SJCRH30 (cell line): Measurements from ENCODE around the gene ABLIM2. TPM values are rescaled to one million over a fixed set of nuclear protein-coding genes. Genes with fewer than 3 reads are reported as not detected.
A peak's percentile ranks its signal among the peaks of the same experiment; 100 is the strongest.

Experiments used
- DNase-seq, 2 experiments: peaks; one replicate each; pipeline ENCODE4 v3.0.0-alpha.2; 2015 to 2020
- H3K27ac ChIP-seq: fragments of 250-450 bp; sonication (Bioruptor Pico); 2 replicates; pipeline ENCODE4 v1.5.1; 2020; ENCODE audit warnings: mild to moderate bottlenecking, moderate library complexity
- H3K27me3 ChIP-seq: fragments of 250-450 bp; sonication (Bioruptor Pico); 2 replicates; pipeline ENCODE4 v1.5.1; 2020; ENCODE audit warnings: mild to moderate bottlenecking, moderate library complexity
- H3K36me3 ChIP-seq: fragments of 250-450 bp; sonication (Bioruptor Pico); 2 replicates; pipeline ENCODE4 v1.5.1; 2020; ENCODE audit warnings: mild to moderate bottlenecking, moderate library complexity
- H3K4me1 ChIP-seq: fragments of 250-450 bp; sonication (Bioruptor Pico); 2 replicates; pipeline ENCODE4 v1.5.1; 2020; ENCODE audit warnings: mild to moderate bottlenecking, moderate library complexity
- H3K4me3 ChIP-seq: fragments of 250-450 bp; sonication (Bioruptor Pico); 2 replicates; pipeline ENCODE4 v1.5.1; 2020; ENCODE audit warnings: mild to moderate bottlenecking, moderate library complexity
- H3K9me3 ChIP-seq: fragments of 250-450 bp; sonication (Bioruptor Pico); replicated peaks from 2 replicates; pipeline ENCODE4 v1.5.1; 2020; ENCODE audit warnings: mild to moderate bottlenecking, moderate library complexity
- total RNA-seq: library from RNA; depleted of rRNA; stranded (reverse); fragments of >200 nt; shearing (Covaris generic); gene quantifications from 2 replicates; pipeline ENCODE4 v1.2.3, GENCODE V29; 2014; rRNA removed

Gene ABLIM2
- total RNA-seq, result 0.12 and 0.20 TPM in 2 replicates

DNA sequence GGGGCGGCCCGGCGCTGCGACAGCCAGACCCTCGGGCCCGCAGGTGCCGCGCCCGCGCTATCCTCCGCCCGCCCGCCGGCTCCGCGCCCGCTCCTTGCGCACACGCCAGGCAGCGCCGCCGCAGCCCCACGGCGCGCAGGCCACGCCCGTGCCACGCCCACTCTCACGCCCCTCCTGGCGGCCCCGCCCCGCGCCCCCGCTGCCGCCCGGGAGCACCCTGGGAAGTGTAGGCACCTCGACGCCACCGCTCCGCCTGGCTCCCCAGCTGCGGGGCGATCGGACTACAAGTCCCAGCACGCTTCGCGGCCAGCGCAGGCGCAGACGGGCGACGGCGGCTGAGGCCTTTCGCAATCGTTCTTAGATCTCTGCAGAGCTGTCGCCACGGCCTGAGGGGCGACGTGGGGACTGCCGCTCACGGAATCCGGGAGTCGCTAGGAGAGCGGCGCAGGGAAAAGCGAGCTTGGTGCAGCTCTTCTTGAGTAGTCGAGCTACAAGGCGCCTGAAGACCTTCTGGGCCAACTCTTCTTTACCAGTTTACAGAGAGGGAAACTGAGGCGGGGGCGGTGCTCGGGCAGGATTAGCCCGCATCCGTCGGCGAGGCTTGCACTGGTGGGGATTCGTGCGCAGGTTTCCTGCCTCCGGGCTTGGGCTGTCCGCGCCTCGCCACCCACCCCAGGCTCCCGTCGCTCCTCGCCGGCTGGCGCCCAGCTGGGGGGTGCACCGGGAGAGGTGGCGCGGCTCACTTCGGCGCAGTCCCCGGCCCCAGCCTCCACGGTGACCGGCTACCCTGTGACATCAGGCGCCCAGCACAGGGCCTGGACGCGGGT, at the start of gene ABLIM2:
Gene ABLIM2, minus strand, starts transcription at position 104 of the 827 bp plus-strand sequence. CDS start 124 bp downstream, outside the sequence.
- no peaks in the 10 kb centered on the region for H3K9me3 ChIP-seq
- no peak within 1 kb of the TSS for H3K27ac ChIP-seq
- peak within 1 kb of the TSS; percentile 57 for H3K4me3 ChIP-seq
- H3K27me3 ChIP-seq, result peaks cover 18% of the 10 kb centered on the region
- peak; percentile 98 to 99 for DNase-seq
- H3K36me3 ChIP-seq, result no peaks in the 10 kb centered on the region
- H3K4me1 ChIP-seq, result peaks cover 9% of the 10 kb centered on the region

DNA sequence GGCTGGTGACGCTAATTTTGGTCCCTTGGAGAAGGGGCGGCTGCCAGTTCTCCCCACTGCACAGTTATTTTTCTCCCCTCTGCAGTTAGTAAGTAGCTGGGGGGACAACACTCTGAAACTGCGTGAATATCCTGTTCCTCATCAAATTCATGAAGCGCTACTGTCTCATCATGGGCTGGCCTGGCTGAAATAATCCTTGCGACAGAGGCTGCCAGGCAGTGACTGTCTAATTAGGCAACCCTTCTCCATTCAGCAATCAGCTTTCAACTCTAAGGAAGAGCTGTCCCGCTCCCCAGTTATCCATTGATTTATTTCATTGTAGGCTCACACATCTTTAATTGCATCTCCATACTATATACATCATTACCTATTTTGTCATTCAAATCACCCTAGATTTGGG, 48.7 kb upstream of the ABLIM2 start:
- no peaks in the 10 kb centered on the region for H3K27me3 ChIP-seq

DNA sequence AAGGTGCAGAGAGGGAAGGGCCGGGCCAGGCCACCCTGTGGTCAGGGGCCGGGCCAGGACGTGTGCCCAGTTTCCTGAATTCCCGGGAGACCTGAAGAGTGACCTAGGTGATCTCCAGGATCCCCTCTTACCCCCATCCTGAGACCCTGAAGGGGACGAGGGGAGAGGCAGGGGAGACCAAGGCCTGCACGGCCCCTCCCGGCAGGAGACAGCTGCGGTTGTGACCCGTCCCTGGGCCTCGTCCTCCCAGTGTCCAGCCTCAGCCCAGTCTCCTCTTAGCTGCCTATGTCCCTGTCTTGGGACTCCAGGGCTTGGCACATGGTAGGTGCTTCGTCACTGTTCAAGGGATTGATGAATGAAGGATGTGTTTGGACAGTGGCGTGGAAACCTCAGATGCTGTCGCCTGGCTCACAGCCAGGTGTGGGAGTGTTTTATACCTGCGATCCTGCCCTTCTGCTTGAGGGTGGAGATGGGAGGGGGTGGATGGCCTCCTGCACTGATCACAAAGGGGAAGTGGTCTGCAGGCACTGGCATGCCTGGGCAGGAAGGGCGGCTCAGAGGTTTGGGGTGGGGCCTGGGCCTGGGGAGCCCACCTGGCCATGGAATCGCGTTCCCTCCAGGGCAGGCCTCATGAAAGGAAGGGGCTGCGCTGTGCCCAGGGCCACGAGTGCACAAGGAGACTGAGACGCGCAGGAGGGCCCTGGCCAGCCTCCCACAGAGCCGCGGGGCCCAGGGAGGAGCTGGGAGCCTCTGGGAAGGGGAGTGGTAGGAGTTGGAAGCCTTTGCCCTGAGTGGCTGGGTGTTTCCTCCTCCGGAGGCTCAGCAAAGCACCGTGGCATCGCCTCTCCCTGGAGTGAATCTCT, 47.4 kb upstream of the ABLIM2 start:
- Histone ChIP-seq H3K4me1 (peaks cover 7% of the 10 kb centered on the region), H3K9me3 (no peaks in the 10 kb centered on the region), H3K4me3 (no peak overlapping the region), H3K27ac (no peak overlapping the region), H3K36me3 (no peaks in the 10 kb centered on the region), H3K27me3 (no peaks in the 10 kb centered on the region)
- no peak for DNase-seq

More for the DNA sequence above, 48.7 kb upstream of the ABLIM2 start:
- H3K9me3 ChIP-seq, result no peaks in the 10 kb centered on the region
- no peak overlapping the region for H3K27ac ChIP-seq
- DNase-seq, result no peak
- H3K4me3 ChIP-seq, result no peak overlapping the region
- no peaks in the 10 kb centered on the region for H3K4me1 ChIP-seq
- H3K36me3 ChIP-seq, result no peaks in the 10 kb centered on the region

DNA sequence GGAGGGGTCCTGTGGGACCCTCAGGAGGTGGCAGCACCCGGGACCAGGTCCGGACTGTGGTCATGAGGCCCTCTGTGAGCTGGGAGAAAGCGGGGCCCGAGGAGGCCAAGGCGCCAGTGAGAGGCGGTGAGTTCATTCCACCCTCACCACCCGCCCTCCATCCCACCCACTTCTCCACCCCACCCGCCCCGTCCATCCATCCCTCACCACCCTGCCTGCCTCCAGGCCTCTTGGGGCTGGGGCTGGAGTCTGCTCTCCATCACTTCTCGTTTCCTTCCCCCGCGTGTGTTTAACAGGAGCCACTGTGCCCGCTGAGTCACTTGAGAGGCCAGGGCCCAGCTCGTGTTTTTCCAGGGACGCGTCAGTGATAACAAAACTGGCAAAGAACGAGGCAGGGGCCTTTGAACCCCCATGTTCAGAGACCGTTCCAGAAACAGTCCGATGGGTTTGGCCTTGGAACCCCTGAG, 46.7 kb upstream of the ABLIM2 start:
- no peak for DNase-seq
- Histone ChIP-seq H3K4me1 (peaks cover 10% of the 10 kb centered on the region), H3K9me3 (no peaks in the 10 kb centered on the region), H3K4me3 (no peak overlapping the region), H3K27me3 (no peaks in the 10 kb centered on the region), H3K27ac (no peak overlapping the region), H3K36me3 (no peaks in the 10 kb centered on the region)

DNA sequence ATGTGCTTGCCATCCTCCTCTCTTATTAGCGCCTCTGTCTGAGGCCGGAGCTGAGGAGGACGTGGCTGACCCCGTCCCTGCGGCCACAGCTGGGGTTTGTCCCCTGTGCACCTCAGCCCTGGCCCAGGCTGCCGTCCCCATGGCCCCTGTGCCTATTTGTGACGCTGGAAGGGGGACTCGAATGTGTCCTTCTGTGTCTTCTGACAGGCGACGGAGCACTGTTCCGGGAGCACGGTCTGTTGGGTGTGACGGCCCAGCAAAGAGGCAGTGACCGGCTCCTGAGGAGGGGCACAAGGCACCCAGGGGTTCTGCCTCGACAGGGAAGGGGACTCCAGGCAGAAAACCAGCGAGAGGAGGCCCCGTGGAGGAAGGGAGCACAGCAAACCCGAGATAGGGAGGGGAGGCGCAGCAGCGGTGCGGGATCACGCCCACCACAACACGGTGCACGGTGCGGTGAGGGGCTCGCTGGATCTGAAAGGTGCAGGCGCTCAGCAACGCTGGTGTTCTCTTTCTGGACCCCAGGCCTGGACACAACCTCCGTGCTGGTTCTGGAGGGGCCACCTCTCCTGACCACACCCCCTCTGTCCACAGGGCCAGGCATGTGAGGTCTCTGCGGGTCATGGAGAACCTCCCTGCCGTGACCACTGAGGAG, 46.1 kb upstream of the ABLIM2 start:
- H3K27me3 ChIP-seq, result no peaks in the 10 kb centered on the region
- H3K27ac ChIP-seq, result no peak overlapping the region
- H3K9me3 ChIP-seq, result no peaks in the 10 kb centered on the region
- no peaks in the 10 kb centered on the region for H3K36me3 ChIP-seq
- peaks cover 10% of the 10 kb centered on the region for H3K4me1 ChIP-seq
- H3K4me3 ChIP-seq, result no peak overlapping the region
- DNase-seq, result no peak

DNA sequence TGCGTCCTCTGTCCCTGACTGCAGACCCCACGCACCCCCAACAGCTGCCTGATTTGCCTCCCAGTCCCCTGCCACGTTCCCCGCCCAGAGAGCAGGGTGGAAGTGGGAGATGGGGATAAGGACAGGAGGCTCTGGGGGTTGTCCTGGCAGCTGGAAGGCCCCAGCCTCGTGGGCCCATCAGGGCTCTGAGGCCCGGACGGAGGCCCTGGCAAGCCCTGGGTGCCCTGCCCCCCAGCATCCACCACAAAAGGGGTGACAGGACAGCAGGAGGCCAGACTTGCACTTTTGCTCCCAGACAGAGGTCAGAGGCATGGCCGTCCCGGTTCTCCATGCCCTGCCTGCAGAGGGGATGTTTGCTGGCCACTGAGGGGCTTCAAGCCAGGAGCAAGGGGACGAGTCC, 45.2 kb upstream of the ABLIM2 start:
- Histone ChIP-seq H3K27me3 (no peaks in the 10 kb centered on the region), H3K36me3 (no peaks in the 10 kb centered on the region), H3K4me3 (no peak overlapping the region), H3K9me3 (no peaks in the 10 kb centered on the region), H3K27ac (no peak overlapping the region), H3K4me1 (peaks cover 11% of the 10 kb centered on the region)
- no peak for DNase-seq

DNA sequence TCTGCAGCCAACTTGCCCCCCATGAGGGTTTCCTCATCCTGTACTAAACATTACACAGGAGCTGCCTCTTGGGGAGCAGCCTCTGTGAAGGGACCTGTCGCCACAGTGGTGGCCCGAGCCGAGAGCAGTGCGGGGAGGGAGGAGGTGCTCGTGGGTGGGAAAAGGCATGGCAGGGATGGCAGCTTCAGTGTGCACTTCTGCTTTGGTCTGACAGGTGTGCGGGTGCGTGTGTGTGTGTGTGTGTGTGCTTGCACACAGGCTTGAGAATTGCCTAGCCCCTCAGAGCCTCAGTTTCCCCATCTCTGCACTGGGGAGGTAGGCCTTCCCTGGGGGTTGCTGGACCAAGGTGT, 44.4 kb upstream of the ABLIM2 start:
- Histone ChIP-seq H3K9me3 (no peaks in the 10 kb centered on the region), H3K4me1 (peaks cover 17% of the 10 kb centered on the region), H3K27me3 (no peaks in the 10 kb centered on the region), H3K4me3 (no peak overlapping the region), H3K36me3 (no peaks in the 10 kb centered on the region), H3K27ac (no peak overlapping the region)
- no peak for DNase-seq

DNA sequence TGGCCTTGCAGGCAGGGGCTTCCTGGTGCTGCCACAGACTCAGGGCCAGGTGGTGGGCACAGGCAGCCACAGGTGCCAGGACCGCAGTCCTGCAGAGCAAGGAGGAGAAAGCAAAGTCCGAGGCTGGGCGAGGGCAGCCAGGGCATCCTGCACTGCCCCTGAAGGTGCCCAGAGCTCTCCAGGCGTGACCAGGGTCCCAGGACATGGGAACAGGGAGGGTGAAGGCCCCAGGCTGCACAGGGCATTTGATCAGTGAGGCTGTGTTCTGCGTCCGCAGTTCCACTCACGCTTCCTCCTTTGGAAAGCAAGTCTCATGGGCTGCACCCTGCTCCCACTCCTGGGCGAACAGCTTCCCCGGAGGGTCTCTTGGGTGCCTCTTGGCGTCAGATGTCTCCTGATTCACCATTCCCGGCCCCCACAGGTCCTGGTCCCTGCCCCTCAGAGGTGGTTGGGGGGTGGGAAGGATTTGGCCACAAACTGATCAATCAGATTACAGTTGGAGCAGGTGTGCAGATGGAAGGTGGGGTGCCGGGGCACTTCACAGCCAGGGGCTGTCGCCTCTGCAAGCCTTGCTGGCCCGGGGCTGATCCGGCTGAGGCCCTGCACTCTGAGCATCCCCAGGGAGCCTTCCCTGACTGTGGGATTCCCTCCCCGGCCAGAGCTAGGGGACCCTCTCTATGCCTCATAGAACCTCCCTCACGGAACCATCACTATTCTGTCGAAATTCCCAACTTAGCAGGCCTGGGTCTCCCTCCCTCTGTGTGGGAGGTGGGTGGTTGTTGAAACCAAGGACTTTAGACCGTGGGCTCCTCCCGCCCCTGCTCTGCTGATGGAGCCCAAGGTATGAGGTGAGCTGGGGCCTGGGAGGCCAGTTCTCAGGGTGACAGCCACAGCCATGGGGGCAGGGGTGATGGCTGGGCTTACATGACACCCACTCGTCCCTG, 43.8 kb upstream of the ABLIM2 start:
- Histone ChIP-seq H3K36me3 (no peaks in the 10 kb centered on the region), H3K27me3 (no peaks in the 10 kb centered on the region), H3K27ac (no peak overlapping the region), H3K9me3 (no peaks in the 10 kb centered on the region), H3K4me1 (peaks cover 17% of the 10 kb centered on the region), H3K4me3 (no peak overlapping the region)
- no peak for DNase-seq

DNA sequence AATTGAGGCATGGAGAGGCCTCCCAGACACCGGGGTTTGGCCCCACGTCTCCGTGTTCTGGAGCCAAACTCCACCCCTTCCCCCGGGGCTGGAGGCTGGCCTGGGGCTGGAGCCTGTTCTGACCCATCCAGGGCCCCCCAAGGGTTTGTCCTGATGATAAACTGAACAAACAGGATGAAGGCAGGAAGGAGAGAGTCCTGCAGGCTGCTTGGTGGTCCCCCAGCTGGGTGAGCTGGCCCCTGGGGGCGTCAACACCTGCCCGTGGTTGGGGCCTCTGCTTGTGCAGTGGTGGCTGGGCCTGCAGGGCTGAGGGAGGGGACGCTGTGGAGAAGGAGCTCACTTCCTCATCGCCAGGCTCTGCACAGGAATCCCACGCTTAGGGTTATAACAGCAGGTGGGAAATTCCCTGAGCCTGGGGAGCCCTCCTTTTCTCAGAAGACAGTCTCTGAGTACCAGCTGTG, 42.7 kb upstream of the ABLIM2 start:
- Histone ChIP-seq H3K27ac (no peak overlapping the region), H3K27me3 (no peaks in the 10 kb centered on the region), H3K4me1 (peaks cover 17% of the 10 kb centered on the region), H3K9me3 (no peaks in the 10 kb centered on the region), H3K4me3 (no peak overlapping the region; the same call in 1 of the 2 replicates), H3K36me3 (no peaks in the 10 kb centered on the region)
- DNase-seq, result peak; percentile 38 to 54

DNA sequence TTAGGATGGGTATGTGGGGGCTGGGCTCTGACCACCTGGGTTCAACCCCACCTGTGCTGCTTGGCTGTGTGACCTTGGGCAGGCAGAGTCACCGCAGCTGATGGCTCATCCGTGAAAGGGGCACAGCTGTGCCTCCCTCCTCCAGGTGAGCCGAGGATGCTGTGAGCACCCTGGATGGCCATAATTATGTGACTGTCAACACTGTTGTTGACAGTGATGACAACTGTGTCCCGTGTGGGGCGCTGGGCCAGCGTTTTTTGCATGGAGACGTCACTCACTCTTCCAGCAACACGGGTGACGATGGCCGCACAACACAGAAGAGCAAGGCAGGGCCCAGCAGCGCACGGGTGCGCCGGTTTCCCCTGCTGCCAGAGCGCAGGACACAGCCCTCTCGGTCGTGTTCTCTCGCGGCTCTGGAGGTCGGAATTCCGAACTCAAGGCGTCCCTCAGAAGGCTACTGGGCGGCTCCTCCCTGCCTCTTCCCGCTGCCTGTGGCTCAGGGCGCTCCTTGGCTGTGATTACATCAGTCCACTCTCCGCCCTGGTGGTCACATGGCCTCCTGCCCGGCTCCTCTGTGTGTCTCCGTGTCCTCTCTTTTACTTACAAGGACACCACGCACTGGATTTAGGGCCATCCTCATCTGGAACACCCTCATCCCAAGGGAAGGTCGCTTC, 41.8 kb upstream of the ABLIM2 start:
- Histone ChIP-seq H3K4me1 (peaks cover 17% of the 10 kb centered on the region), H3K9me3 (no peaks in the 10 kb centered on the region), H3K4me3 (peak overlapping the region; percentile 59), H3K36me3 (no peaks in the 10 kb centered on the region), H3K27me3 (no peaks in the 10 kb centered on the region), H3K27ac (no peak overlapping the region; the same call in 1 of the 2 replicates)
- peak; percentile 65 to 70 for DNase-seq

DNA sequence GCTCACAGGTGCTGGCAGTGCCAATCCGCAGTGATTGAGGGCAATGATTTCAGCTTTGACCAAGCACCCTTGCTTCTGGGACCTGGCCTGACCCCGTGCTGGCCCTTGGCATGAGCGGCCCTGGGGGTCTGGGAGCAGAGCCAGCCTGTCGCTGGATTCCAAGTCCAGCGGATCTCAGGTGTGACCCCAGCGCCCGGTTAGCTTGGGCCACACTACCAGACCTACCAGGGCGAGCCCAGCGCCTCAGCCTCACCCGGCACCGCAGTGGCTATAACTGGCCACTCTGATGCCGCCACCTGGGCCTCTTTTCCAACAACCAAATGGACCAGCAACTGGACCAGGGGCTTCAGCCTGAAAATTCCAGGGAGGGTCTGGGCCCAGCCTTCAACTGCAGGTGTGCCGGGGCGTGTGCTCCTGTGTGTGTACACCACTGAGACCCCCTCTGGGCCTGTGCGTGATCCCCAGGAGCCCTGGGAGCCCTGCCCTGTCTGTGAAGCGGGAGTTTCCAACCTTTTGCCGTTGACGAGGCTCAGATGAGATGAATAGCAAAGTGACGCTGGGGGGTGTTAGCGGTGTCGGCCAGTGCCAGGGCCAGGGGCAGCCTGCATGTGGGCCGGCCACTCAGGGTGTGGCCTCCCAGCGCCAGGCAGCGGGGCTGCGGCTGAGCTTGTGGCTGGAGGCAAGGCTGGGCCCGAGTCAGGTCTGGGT, 41.1 kb upstream of the ABLIM2 start:
- peaks cover 17% of the 10 kb centered on the region for H3K4me1 ChIP-seq
- peak; percentile 29 to 40 for DNase-seq
- no peaks in the 10 kb centered on the region for H3K27me3 ChIP-seq
- H3K9me3 ChIP-seq, result no peaks in the 10 kb centered on the region
- H3K36me3 ChIP-seq, result no peaks in the 10 kb centered on the region
- H3K27ac ChIP-seq, result no peak overlapping the region; the same call in 1 of the 2 replicates
- peak overlapping the region; percentile 59 for H3K4me3 ChIP-seq

DNA sequence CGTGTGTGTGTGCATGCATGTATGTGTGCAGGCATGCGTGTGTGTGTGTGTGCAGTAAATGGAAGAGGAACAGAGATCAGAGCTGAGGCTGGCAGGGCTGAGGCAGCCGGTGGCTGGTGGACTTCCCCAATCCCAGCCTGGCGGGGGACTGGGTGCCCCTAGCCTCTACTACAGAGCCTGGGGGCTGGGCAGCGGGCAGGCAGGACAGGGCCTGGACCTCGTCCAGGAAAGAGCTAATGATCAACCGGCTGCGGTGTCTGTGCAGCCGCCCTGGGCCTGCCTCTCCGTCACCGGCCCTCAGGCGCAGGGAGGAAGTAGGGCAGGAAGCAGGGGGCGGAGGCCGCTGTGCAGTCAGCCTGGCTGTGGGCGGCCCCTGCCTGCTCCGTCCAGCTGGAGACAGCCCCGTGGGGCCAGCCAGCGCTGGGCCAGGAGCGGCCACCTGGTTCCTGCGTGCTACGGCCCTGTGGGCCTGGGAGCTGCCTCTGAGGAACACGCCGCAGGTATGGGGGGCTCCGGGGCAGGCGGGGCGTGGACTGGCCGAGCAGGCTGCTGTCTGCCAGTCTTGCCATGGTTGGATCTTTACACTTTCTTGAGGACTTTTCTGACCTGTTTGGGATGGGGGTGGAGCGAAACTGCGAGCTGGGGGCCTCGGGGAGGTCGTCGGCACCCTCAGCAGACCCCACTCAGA, 40.4 kb upstream of the ABLIM2 start, which contains the start of gene SH3TC1:
Gene SH3TC1, plus strand, starts transcription at position 385 of the 688 bp plus-strand sequence. CDS start 5,905 bp downstream, outside the sequence.
- Histone ChIP-seq H3K4me1 (peaks cover 20% of the 10 kb centered on the region), H3K4me3 (peak within 1 kb of the TSS; percentile 59), H3K9me3 (no peaks in the 10 kb centered on the region), H3K36me3 (no peaks in the 10 kb centered on the region), H3K27ac (no peak within 1 kb of the TSS; the same call in 1 of the 2 replicates), H3K27me3 (no peaks in the 10 kb centered on the region)
- DNase-seq, result peak; percentile 87 to 91
